Measurements from ENCODE around the gene ZDHHC14.

The ZDHHC14 gene

DNA sequence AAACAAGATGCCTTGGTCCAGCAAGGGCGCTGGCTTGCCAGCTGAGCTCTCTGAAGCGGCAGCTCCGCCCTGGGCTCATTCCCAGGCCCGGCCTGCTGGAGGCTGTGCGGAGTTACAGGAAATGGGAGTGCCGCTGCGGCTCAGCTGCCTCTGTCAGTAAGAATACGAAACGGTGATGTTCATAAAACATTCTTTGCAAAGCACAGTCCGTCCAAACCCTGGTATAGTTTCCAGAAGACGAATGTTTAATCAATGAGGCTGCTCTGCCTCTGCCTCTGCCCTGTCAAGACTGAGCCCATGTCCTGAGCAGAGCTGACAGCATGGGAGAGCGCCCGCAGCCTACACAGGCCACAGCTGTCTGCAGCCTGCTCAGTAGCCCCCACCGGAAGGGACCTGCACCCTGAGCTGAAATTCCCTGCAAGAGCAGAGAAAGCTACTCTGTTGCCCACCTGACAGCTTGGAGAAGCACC, 288.8 kb downstream of the ZDHHC14 start:
- Histone ChIP-seq H3K27ac (ENCODE audit: low read depth, low read length) (no peak overlapping the region), H3K27me3 (ENCODE audit: control insufficient read depth, low read length) (peaks cover 3% of the 10 kb centered on the region), H3K79me2 (ENCODE audit: control insufficient read depth, low read length) (no peaks in the 10 kb centered on the region), H3K36me3 (ENCODE audit: control insufficient read depth, low read length) (no peaks in the 10 kb centered on the region), H3K4me1 (ENCODE audit: control insufficient read depth, low read length) (peaks cover 11% of the 10 kb centered on the region; the same call in 1 of the 2 replicates), H3K4me2 (ENCODE audit: low read length) (no peak overlapping the region), H4K20me1 (ENCODE audit: control insufficient read depth, insufficient read depth, low read depth, low read length) (no peaks in the 10 kb centered on the region), H3F3A (ENCODE audit: control insufficient read depth, insufficient read depth) (no peaks in the 10 kb centered on the region), H3K9me3 (ENCODE audit: control insufficient read depth, insufficient read depth, low read length) (no peaks in the 10 kb centered on the region), H3K9me2 (replicated peaks; ENCODE audit: control insufficient read depth, low read length) (no peaks in the 10 kb centered on the region), H3K4me3 (ENCODE audit: low read length) (no peak overlapping the region)
- no peak for TF ChIP-seq EZH2phosphoT487 (IDR thresholded peaks at IDR 0.05; ENCODE audit: borderline replicate concordance, low read length)
- TF ChIP-seq, protein P1, sequence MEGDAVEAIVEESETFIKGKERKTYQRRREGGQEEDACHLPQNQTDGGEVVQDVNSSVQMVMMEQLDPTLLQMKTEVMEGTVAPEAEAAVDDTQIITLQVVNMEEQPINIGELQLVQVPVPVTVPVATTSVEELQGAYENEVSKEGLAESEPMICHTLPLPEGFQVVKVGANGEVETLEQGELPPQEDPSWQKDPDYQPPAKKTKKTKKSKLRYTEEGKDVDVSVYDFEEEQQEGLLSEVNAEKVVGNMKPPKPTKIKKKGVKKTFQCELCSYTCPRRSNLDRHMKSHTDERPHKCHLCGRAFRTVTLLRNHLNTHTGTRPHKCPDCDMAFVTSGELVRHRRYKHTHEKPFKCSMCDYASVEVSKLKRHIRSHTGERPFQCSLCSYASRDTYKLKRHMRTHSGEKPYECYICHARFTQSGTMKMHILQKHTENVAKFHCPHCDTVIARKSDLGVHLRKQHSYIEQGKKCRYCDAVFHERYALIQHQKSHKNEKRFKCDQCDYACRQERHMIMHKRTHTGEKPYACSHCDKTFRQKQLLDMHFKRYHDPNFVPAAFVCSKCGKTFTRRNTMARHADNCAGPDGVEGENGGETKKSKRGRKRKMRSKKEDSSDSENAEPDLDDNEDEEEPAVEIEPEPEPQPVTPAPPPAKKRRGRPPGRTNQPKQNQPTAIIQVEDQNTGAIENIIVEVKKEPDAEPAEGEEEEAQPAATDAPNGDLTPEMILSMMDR (IDR thresholded peaks at IDR 0.05; ENCODE audit: low read depth, low read length, poor library complexity, severe bottlenecking) = no peak

DNA sequence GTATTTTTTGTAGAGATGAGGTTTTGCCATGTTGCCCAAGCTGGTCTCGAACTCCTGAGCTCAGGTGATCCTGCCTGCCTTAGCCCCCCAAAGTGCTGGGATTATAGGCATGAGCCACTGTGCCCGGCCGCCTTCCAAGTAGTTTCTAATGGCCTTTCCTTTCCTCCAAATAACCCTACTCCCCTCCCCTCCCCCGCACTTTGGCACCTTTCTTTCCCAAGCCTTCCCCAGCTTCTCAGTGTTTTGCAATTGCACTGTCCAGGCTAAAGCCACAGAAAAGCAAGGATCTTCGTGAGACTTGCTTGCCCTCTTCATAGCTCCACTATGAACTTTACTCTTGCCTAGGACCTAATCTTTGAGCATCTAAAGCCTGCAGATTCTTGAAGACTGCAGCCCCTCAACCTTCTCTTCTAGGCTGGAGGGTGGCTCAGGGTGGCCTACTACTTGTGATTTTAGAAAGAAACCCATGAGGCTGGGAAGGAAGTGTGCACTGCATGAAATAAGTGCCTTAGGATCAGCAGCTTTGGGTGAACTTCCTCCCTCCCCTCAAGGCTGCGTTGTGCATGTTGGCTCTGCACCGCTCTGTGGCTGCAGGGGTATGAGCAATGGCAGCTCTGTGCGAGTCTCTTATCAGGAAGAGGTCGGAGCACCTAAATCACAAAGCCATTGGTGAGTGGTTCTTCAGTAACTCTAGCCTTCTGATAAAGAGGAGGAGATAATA, 289.6 kb downstream of the ZDHHC14 start:
- no peak for TF ChIP-seq EZH2phosphoT487 (IDR thresholded peaks at IDR 0.05; ENCODE audit: borderline replicate concordance, low read length)
- TF ChIP-seq, protein P1 (IDR thresholded peaks at IDR 0.05; ENCODE audit: low read depth, low read length, poor library complexity, severe bottlenecking) = no peak
- Histone ChIP-seq H3K9me2 (replicated peaks; ENCODE audit: control insufficient read depth, low read length) (no peaks in the 10 kb centered on the region), H3K79me2 (ENCODE audit: control insufficient read depth, low read length) (no peaks in the 10 kb centered on the region)

DNA sequence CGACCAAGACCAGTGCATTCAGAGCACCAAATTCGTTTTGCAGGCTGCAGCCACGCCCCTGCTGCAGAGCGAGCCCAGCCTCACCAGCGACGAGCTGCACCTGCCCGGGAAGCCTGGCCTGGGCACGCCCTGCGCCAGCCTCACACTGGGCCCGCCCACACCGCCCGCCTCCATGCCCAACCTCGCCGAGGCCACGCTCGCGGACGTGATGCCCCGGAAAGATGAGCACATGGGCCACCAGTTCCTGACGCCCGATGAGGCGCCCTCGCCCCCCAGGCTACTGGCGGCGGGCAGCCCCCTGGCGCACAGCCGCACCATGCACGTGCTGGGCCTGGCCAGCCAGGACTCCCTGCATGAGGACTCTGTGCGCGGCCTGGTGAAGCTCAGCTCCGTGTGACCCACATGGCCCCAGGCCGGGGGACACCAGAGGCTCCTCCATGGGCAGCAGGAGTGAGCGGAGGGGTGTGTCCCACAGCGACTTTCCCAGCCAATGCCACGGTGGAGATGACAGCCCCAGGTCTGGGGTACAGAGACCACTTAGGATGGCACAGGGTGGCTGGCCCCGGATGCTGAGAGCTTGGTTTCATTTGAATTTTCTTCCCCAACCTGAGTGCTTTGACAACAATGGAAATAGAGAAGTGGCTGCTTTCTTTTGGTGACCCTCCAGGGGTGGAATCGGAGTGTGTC, 291.9 kb downstream of the ZDHHC14 start:
- TF ChIP-seq, protein P1 (IDR thresholded peaks at IDR 0.05; ENCODE audit: low read depth, low read length, poor library complexity, severe bottlenecking) = no peak
- no peak for TF ChIP-seq EZH2phosphoT487 (IDR thresholded peaks at IDR 0.05; ENCODE audit: borderline replicate concordance, low read length)
- Histone ChIP-seq H3K27me3 (ENCODE audit: control insufficient read depth, low read length) (peaks cover 2% of the 10 kb centered on the region; the same call in 1 of the 2 replicates), H3K4me3 (ENCODE audit: low read length) (no peak overlapping the region), H4K20me1 (ENCODE audit: control insufficient read depth, insufficient read depth, low read depth, low read length) (no peaks in the 10 kb centered on the region), H3K27ac (ENCODE audit: low read depth, low read length) (no peak overlapping the region), H3K4me2 (ENCODE audit: low read length) (no peak overlapping the region), H3F3A (ENCODE audit: control insufficient read depth, insufficient read depth) (no peaks in the 10 kb centered on the region), H3K36me3 (ENCODE audit: control insufficient read depth, low read length) (no peaks in the 10 kb centered on the region), H3K9me2 (replicated peaks; ENCODE audit: control insufficient read depth, low read length) (no peaks in the 10 kb centered on the region), H3K79me2 (ENCODE audit: control insufficient read depth, low read length) (no peaks in the 10 kb centered on the region), H3K4me1 (ENCODE audit: control insufficient read depth, low read length) (0 out of 2 replicates have a peak, but pooled peaks cover 1% of the 10 kb centered on the region), H3K9me3 (ENCODE audit: control insufficient read depth, insufficient read depth, low read length) (no peaks in the 10 kb centered on the region)

More for the DNA sequence above, 289.6 kb downstream of the ZDHHC14 start:
- Histone ChIP-seq H3K9me3 (ENCODE audit: control insufficient read depth, insufficient read depth, low read length) (no peaks in the 10 kb centered on the region), H3K27ac (ENCODE audit: low read depth, low read length) (no peak overlapping the region), H3K4me3 (ENCODE audit: low read length) (no peak overlapping the region), H4K20me1 (ENCODE audit: control insufficient read depth, insufficient read depth, low read depth, low read length) (no peaks in the 10 kb centered on the region), H3K36me3 (ENCODE audit: control insufficient read depth, low read length) (no peaks in the 10 kb centered on the region), H3K4me1 (ENCODE audit: control insufficient read depth, low read length) (peaks cover 11% of the 10 kb centered on the region; the same call in 1 of the 2 replicates), H3K4me2 (ENCODE audit: low read length) (no peak overlapping the region), H3F3A (ENCODE audit: control insufficient read depth, insufficient read depth) (no peaks in the 10 kb centered on the region), H3K27me3 (ENCODE audit: control insufficient read depth, low read length) (peaks cover 3% of the 10 kb centered on the region)
